Skin of body (tissue), 2 donors: ENCODE measurements around the gene MBOAT1. TPM values are rescaled to one million over a fixed set of nuclear protein-coding genes. Genes with fewer than 3 reads are reported as not detected.

Experiments used
- DNase-seq: peaks from one replicate; lab custom pipeline; 2025; lab: John Stamatoyannopoulos, UW
- total RNA-seq: library from RNA; depleted of rRNA; stranded (reverse); fragments of >200 nt; gene quantifications from one replicate; pipeline ENCODE4 v1.2.3, GENCODE V29; 2014

The MBOAT1 gene
- total RNA-seq, 1 donor from 2014 or later: 11.8 TPM

DNA sequence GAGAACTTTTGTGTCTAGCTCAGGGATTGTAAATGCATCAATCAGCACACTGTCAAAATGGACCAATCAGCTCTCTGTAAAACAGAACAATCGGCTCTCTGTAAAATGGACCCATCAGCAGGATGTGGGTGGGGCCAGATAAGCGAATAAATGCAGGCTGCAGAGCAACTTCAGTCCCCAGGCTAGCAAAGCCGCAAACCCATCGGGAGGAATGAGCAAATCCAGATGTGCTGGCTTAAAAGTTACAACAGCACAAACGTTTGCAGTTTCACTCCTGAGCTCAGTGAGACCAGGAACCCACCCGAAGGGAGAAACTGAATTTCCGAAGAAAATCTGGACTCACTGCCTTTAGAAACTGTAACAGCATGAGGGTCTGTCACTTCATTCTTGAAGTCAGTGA, 21.9 kb upstream of the MBOAT1 start:
- no peak for DNase-seq

DNA sequence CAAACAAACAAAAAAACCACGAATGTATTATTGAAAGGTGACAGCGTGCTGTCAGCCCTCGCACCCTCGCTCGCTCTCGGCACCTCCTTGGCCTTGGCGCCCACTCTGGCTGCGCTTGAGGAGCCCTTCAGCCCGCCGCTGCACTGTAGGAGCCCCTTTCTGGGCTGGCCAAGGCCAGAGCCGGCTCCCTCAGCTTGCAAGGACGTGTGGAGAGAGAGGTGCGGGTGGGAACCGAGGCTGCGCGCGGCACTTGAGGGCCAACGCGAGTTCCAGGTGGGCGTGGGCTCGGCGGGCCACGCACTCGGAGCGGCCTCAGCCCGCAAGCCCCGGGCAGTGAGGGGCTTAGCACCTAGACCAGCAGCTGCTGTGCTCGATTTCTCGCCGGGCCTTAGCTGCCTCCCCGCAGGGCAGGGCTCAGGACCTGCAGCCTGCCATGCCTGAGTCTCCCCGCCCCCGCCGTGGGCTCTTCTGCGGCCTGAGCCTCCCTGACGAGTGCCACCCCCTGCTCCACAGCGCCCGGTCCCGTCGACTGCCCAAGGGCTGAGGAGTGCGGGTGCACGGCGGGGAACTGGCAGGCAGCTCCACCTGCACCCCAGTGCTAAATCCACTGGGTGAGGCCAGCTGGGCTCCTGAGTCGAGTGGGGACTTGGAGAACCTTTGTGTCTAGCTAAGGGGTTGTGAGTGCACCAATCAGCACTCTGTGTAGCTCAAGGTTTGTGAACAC, 20.9 kb upstream of the MBOAT1 start:
- DNase-seq: no peak

DNA sequence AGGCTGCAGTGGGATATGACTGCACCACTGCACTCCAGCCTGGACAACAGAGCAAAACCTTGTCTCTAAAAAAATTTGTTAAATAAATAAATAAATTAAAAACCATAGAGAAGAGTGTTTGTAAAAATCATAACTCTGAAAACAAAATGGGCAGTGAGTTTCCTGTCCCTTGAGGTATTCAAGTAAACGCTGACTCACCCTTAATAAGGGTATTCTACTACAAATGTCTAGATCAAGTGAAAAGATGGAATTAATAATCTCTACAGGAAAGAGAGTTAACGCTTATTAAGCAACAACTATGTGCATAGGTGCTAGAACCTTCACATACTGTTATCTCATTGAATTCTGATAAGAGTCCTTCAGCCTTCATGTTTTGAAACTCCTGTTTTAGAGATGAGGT, 19.9 kb upstream of the MBOAT1 start:
- DNase-seq: no peak

DNA sequence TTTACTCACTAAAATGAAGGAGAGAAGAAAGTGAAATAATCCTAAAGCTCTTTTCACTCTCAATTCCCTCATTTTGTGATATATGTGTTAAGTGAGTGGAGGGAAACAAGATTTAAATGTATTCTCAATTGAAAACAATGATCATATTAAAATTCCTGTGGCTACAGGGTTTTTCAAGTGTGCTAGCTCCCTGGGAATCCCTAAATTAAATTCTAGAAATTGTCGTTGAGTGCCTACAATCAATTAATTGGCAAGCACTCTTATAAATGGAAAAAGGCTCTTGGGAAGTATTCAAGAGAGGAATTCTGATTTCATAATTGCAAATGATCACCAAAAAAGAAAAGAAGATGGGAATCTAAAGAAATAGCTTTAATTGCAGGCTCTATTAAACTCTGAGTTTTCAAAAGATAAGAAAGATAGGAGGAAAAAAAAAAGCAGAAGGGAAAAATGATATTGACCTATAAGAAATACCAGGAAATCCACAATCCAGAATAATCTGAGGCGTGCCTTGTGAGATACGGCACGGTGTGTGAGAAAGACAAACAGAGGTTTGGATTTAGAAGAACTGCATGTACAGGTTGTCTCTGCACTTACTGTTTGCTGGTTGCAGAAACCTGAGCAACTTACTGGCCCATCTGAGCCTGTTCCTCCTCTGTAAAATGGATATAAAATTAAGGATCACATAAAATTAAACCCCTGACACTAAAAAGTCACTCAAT, 18.3 kb upstream of the MBOAT1 start:
- no peak for DNase-seq

DNA sequence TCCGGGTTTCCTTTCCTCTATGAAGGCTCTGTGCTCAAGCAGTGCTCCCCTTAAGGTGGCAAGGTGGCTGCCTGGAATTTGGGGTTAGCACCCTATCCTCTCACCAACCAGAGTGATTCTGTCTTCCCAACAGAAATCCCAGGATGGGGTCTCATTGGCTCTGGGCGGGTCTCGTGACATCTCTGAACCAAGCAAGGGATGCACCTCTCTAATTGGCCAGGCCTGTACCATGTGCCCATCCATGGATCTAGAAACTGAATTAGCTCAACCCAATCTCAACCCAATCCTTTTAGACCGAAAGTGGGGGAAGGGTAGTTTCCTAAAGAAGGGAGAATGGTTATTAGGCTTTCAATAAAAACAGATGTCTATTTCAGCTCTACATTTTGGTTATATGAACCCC, 17.6 kb upstream of the MBOAT1 start:
- DNase-seq: no peak

DNA sequence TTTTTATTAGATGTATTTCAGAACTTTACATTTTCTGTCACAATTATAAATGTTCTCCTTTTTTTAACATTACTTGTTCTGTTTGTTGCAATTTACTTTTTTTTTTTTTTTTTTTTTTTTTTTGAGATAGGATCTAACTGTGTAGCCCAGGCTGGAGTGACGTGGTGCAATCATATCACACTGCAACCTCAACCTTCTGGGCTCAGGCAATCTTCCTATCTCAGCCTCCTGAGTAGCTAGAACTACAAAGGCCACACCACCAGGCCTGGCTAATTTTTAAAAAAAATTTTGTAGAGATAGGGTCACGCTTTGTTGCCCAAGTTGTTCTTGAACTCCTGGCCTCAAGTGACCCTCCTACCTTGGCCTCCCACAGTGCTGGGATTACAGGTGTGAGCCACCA, 15.1 kb upstream of the MBOAT1 start:
- no peak for DNase-seq

DNA sequence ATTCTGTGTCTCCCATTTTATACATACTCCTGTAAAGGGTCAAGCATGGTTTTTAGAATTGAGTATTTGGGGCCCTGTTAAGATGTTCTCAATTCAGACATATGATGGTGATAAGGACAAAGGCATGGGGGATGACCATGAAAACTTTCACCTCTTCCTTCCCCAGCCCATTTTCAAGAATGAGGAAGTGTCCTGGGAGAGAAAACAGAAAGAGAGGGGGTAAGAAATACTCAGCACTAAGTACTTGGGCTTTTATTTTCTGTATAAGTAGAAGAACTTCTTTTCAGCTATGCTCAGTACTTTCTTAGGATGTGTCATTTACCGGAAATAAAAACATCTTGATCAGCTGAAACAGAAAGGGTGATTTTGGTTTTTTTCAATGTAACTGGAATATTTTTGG, 10.9 kb upstream of the MBOAT1 start:
- no peak for DNase-seq

DNA sequence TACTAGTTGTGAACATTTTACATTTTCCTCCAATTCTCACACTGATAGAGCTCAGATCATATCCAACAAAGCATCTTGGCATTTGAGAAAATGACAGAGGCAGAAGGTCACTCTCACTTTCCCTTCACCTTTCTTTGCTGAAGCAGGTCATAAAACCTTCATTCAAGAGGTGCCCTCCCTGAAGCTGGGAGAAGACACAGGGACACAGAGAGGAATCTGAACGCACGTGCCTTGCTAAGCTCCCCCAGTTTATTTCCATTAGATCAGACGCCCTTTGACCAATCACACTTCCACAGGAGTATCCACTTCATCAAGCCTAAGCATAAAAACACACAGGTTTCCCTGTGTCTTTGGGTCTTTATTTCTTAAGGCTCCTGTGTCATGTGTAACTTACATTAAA, 9.2 kb upstream of the MBOAT1 start:
- DNase-seq: no peak

DNA sequence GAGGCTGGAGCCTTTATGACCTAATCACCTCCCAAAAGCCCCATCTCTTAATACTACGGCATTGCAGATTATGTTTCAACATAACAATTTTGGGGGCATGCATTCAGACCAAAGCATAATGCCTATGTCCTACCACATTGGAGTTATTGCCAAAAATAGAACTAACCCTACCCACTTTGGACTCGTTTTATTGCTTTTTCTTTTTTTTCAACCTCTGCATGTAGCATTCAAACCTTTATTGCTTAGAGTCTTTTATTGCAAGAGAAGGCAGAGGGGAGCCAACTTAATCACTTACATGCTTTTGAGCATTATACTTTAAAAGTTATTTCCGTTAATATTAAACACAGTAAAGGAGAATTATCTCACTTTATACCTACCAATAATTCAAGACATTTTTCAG, 8.1 kb upstream of the MBOAT1 start:
- no peak for DNase-seq

DNA sequence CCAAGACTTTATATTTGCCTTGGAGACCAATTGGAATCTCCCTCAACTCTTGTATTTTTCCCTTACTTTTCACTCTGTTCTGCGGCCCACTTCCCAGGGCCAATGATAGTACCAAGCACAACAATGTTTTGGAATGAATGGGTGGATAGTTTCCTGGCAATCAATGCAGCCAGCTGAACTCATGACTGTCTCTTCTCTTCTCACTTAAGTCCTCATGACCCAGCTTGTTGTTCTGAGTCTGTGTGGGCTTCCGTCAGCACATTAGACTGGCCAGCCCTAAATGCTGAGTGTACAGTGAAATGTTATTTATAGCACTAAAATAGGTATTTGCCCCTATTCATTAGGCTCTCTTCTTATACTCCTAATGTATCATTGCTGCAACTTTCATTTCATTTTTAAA, 5.6 kb upstream of the MBOAT1 start:
- no peak for DNase-seq

DNA sequence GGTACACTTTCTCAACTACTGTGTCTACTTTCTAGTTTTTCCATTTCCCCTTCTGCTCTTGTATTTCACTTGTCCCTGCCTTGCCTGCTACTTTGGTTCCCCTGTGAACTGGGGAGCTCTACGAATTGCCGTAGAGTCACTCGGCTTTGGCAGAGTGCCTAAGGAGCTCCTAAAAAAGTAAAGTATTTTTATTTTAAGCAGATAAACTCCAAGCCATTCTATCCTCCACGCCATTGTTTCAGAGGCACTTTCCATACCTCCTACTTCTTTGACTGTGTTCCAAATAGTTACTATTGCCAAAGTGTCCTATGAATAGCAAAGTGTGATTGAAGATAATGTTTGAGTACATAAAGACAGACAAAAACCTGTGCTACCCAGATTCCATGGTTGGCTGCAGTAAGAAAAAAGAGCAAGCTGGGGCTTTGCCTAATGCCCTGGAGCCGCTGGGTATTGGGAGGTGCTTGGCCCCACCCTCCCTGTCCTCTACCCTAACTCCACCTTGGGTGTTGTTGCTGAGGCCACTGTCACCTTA, 5.1 kb upstream of the MBOAT1 start:
- DNase-seq: no peak

DNA sequence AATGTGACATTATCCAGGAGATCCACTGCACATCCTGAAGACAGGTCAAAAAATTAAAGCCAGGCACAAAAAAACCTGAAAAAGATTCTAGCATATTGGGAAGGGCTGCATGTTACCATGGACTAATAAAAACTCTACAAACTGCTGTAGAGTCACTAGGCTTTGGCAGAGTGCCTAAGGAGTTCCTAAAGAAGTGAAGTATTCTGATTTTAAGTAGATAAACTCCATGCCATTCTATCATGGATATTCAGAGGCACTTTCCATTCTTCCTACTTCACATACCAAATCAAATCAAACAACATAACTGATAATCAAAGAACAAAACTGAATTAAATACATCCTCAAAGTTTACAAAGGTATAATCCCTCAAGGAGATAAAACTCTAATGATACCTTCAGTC, 3.0 kb upstream of the MBOAT1 start:
- no peak for DNase-seq

DNA sequence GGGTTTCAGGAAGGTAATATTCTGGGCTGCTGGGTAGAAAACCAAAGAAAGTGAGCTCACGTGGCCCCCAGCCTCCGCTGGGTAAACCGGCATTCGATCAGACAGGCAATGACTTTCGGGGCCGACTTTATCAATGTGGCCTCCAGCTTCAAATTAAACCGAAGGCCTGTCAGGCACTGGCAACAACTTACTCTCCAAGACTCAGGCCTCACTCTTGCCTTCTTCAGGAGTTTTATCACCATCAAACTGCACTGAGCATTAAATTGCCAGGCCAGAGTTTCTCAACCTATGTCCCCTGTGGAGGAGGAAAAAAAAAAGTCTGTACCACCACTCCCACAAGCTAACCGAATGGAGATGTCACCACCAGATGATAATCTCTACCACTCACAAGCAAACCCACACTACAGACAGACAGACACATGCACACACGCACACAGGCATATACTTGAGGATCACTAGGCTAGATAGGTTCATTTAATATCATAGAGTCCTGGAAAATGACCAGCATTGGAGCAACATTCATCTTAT, 1.1 kb upstream of the MBOAT1 start:
- no peak for DNase-seq

DNA sequence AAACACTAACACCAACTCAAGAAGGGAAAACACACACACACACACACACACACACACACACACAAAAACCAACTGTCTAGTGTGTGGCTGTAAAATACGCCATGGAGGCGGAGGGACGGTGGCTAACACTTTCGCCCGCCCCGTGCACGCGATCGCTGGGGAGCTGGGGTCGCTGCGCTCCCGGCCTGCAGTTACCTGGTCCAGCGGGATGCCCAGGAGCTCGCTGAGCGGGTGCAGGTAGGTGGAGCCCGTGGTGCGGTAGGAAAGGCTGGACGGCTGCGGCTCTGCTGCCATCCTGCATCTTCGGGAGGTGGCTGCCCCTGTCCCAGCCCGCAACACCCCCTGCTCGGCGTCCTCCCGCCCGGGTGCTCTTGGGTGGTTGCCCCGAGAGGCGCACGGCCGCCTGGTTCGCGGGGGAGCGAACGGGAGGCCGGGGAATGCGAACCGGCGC, 303 bp downstream of the MBOAT1 start:
- no peak for DNase-seq

DNA sequence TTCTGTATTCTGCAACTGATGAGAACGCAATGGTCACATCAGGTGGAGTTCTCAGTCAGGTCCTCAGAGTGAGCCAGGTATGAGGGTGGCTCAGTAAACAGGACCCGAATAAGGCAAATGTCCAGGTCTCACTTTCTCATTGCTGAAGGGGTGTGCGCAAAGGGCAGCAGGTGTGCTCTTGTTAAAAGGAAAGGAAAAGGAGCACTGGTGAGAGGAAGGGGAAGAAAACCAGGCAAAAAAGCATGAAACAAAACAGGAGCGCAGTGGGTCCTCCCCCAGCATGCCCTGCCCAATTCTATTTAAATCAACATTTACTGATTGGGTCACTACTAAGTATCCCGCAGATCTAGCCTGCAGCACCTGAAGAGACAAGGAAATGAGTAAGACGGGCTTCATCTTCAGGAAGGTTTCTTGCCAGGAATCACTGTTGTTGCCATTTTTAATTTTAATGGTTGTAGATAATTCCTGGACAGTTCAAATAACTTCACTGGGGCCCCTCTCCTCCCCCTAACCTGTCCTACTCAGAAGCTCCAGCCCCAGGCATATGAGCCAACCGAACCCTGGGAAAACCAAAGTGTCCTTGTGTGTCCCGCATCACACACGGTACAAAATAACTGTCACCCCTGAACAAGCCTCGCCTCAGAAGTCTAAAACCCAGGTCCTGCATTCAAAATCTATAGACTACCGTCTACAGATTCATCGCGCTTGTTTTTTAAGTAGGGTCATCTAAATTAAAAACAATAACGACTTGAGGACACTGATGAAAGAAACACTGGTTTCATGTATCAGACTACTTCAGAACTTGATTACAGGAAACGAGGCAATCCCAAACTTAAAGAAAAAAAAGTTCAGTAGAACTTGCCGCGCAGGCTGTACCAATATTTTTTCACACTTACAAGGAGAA, 980 bp downstream of the MBOAT1 start:
- DNase-seq: no peak

DNA sequence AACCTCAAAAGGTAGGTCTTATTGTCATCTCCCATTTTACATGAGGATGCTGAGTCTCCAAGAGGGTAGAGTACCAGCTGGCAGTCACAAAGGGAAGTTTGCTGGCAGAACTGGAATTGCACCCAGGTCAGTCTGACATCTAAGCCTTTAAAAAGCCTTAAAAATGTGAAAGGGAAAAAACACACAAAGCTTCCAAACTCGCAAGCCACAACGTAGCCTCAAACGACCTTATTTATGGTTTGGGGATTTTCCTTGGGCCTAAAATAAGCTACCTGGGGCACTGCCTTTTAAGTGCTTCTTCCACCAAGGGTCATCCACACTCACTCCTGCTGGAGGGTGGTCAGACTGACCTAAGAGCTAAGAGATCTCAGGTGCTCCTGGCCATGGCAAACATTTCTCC, 2.1 kb downstream of the MBOAT1 start:
- DNase-seq: no peak

DNA sequence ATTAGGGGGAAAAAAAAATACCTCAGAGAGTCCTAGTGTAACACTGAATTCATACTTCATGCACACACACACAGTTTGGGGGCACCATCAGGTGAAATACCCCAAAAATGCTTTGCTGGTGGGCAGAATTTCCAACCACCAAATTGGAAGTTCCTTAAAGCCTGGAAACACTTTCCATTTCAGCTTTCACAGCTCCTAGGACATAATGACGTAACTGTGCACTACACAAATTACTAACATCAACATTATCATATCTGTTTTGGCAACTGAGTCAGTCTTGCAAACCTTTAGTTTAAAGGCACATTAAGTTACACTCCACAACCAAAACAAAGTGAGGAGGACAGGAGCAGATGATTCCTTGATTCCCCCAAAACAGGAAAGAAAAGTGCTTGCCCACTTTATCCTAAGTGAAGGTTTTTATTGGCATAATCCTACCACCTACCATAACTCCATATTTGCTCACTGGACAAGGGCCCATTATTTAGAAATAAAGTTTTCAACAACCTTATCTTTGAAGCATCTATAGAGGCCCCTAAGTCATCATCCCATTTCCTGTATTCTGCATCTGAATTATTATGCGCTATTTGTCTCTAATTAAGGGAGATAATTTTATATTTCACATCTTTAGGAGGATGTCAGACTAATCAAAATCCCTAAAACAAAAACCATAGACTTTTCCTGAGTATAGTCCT, 3.4 kb downstream of the MBOAT1 start:
- DNase-seq: no peak

DNA sequence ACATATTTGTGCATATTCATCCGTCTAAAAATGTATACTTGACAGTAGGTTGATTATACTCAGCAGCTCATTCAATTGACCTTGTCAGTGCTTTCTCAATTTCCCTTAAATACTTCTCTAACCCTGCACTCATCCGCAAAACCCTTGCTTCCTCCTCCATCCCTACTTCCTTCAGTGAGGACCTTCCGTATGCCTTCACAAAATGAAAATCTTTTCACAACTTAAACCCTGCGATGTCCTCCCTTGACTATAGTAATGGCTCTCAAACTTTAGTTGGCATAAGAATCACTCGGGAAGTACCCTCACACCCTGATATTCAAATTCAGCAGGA, 5.2 kb downstream of the MBOAT1 start:
- no peak for DNase-seq

DNA sequence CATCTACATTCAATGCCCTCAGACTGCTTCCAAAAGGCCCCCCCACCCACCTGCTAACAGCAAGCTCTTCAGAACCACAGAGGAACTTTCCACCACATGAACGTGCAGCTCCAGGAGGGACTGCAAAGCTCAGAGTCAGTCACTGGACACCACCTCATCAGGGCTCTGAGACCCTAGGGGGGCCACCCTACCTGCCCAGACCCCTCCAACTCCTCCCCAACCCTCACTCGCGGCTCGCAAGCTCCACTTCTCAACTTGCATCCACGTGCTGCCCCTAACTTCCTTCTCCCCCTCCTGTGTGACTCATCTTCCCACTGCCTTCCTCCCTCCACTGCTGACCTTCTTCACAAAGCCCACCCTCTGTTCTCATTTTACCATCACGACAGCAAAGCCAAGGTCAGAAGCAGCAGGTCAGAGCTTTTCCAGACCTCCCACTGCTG, 6.5 kb downstream of the MBOAT1 start:
- no peak for DNase-seq

DNA sequence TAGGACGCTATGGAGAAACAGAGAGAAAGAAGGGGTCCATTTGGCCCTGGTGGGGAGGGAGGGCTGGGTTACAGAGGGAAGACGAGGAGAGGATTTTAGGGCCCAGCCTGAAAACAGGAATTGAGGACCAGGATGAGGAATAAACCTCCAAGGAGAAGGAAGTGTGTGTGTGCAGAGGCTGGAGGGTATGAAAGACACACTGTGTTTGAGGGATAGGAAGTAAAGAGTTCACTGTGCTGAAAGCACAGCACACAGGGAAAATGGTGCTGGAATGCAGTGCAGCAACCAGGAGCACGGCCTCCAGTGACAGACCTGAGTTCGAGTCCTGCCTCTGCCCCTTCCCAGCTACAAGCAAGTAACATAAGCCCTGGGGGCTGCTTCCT, 7.8 kb downstream of the MBOAT1 start:
- DNase-seq: no peak
